Panc1 (cell line): ENCODE results near the gene SMARCA2. TPM values are rescaled to one million over a fixed set of nuclear protein-coding genes. Genes with fewer than 3 reads are reported as not detected.

Experiments used
- ATAC-seq: fragments of 200-7000 bp; cut with Tn5 transposase; 2 replicates; pipeline ENCODE4 v1.9.1; 2020; ENCODE audit warnings: mild to moderate bottlenecking, moderate library complexity
- BruUV-seq: library from RNA; stranded (reverse); fragments of 400-500 nt; replicated peaks from 2 replicates; lab custom pipeline; 2021; lab: Mats Ljungman, UMichigan
- CTCF ChIA-PET: fragments of 300-600 bp; sonication (Branson Sonifier 250); formaldehyde crosslinking; loops from one replicate; lab custom pipeline; 2022; ENCODE audit warnings: antibody characterized with exemption; lab: Charles Lee
- POLR2A ChIA-PET: fragments of 300-600 bp; sonication (Branson Sonifier 250); formaldehyde crosslinking; loops from one replicate; lab custom pipeline; 2022; ENCODE audit warnings: antibody characterized with exemption; lab: Charles Lee
- DNase-seq: peaks from one replicate; pipeline ENCODE4 v3.0.0-alpha.2; 2010; ENCODE audit warnings: low read depth, low spot score
- H3K27ac ChIP-seq: 2 replicates; pipeline ENCODE4 v1.5.1; 2011; ENCODE audit warnings: mild to moderate bottlenecking, low read length, inconsistent platforms
- H3K27me3 ChIP-seq: fragments of 200-500 bp; sonication (Bioruptor generic); 2 replicates; pipeline ENCODE4 v1.6.0; 2014; ENCODE audit warnings: low read length, inconsistent platforms; ENCODE audit not compliant: control insufficient read depth, insufficient read depth
- H3K36me3 ChIP-seq: fragments of 200-500 bp; sonication (Bioruptor generic); 2 replicates; pipeline ENCODE4 v1.5.1; 2014; ENCODE audit warnings: inconsistent platforms, mild to moderate bottlenecking, low read length, moderate library complexity; ENCODE audit not compliant: control insufficient read depth, insufficient read depth
- H3K4me1 ChIP-seq: 2 replicates; pipeline ENCODE4 v1.5.1; 2011; ENCODE audit warnings: inconsistent platforms, mild to moderate bottlenecking, low read length, moderate library complexity; ENCODE audit not compliant: control insufficient read depth, insufficient read depth
- H3K4me3 ChIP-seq, 2 experiments: 2 replicates each; pipeline ENCODE4 v1.5.1; 2011 to 2012; ENCODE audit warnings: low read depth in 2 of 2, low read length in 2 of 2, mild to moderate bottlenecking in 2 of 2, inconsistent platforms in 1 of 2, moderate library complexity in 1 of 2
- H3K9me3 ChIP-seq: fragments of 200-500 bp; sonication (Bioruptor generic); 2 replicates; pipeline ENCODE4 v1.5.1; 2014; ENCODE audit warnings: low read depth, mild to moderate bottlenecking, inconsistent platforms, low read length, moderate library complexity; ENCODE audit not compliant: control insufficient read depth, insufficient read depth
- CTCF ChIP-seq: fragments of 450-650 bp; IDR thresholded peaks from 2 replicates; pipeline ENCODE4 v1.5.1; 2017; ENCODE audit warnings: mild to moderate bottlenecking
- POLR2AphosphoS5 ChIP-seq: IDR thresholded peaks from 2 replicates; pipeline ENCODE4 v1.6.1; 2012; ENCODE audit warnings: mild to moderate bottlenecking, low read depth, low read length, moderate library complexity
- REST ChIP-seq, 2 experiments: IDR thresholded peaks; 2 replicates each; pipeline ENCODE4 v1.6.1; 2011 to 2012; ENCODE audit warnings: low read depth in 2 of 2, control low read depth in 1 of 2, low read length in 1 of 2, mild to moderate bottlenecking in 1 of 2, moderate library complexity in 1 of 2; ENCODE audit not compliant: insufficient read depth in 1 of 2
- SIN3A ChIP-seq: IDR thresholded peaks from 2 replicates; pipeline ENCODE4 v1.6.1; 2012; ENCODE audit warnings: low read depth, mild to moderate bottlenecking, low read length, moderate library complexity, borderline replicate concordance; ENCODE audit not compliant: insufficient read depth
- TCF7L2 ChIP-seq: IDR thresholded peaks from 2 replicates; pipeline ENCODE4 v1.6.1; 2011; ENCODE audit warnings: mild to moderate bottlenecking, low read depth, low read length, inconsistent platforms
- in situ Hi-C: cut with HindIII; loops from 2 replicates; pipeline ENCODE4 v1.10.0; 2016; ENCODE audit warnings: low sequenced_read_pairs, low pct_unique_long_range_greater_than_20kb
- intact Hi-C: fragments of 100-400 bp; cut with micrococcal nuclease; formaldehyde crosslinking; loops from one replicate; pipeline ENCODE4 v1.10.0; 2022; ENCODE audit not compliant: unreplicated experiment
- total RNA-seq: library from RNA; stranded (reverse); gene quantifications from one replicate; pipeline ENCODE4 v1.2.1, GENCODE V29; 2021; ENCODE audit not compliant: unreplicated experiment

The SMARCA2 gene
- total RNA-seq, 1 experiment from 2014 or later: 13.3 TPM

GRCh38 chr9:2155966-2156365 lies 140.8 kb downstream of the SMARCA2 start:
- ChIA-PET POLR2A (no interaction called here), CTCF (no interaction called here)
- H3K4me3 ChIP-seq: no peak overlapping the region
- BruUV-seq: no TSS peak
- DNase-seq: no peak
- in situ Hi-C loops: no loop called here
- no peak for ATAC-seq
- H3K36me3 ChIP-seq: no peaks in the 10 kb centered on the region
- no peaks in the 10 kb centered on the region for H3K9me3 ChIP-seq
- intact Hi-C loops: no loop called here
- TF ChIP-seq POLR2AphosphoS5 (no peak), CTCF (no peak)
- H3K4me1 ChIP-seq: no peaks in the 10 kb centered on the region
- no peaks in the 10 kb centered on the region for H3K27me3 ChIP-seq
- no peak overlapping the region for H3K27ac ChIP-seq

- intact Hi-C loops: no loop called here
- peak; percentile 72 for ATAC-seq
Measured at GRCh38 chr9:2157277-2158110, 142.3 kb downstream of the SMARCA2 start.

More at GRCh38 chr9:2157277-2158110, 142.3 kb downstream of the SMARCA2 start:
- ChIA-PET CTCF (no interaction called here), POLR2A (no interaction called here)
- no peak for TF ChIP-seq REST (IDR thresholded peaks at IDR 0.05; ENCODE audit: insufficient read depth in 1 of 2, low read depth in 2 of 2, low read length in 1 of 2)
- no peak for TF ChIP-seq SIN3A
- TF ChIP-seq CTCF: no peak
- TF ChIP-seq POLR2AphosphoS5: no peak
- TF ChIP-seq TCF7L2: no peak
- Histone ChIP-seq H3K4me3 (peak overlapping the region; percentile 37 to 61), H3K9me3 (no peaks in the 10 kb centered on the region), H3K36me3 (no peaks in the 10 kb centered on the region), H3K27me3 (no peaks in the 10 kb centered on the region), H3K27ac (peak overlapping the region; percentile 68), H3K4me1 (no peaks in the 10 kb centered on the region)
- no TSS peak for BruUV-seq
- in situ Hi-C loops: no loop called here
- no peak for DNase-seq
